Measurements from ENCODE around the gene ARHGEF4.

The ARHGEF4 gene

GRCh38 chr2:130834931-130835765, 1.6 kb upstream of the ARHGEF4 start:
- no peak for DNase-seq

GRCh38 chr2:130835766-130836015, 1.0 kb upstream of the ARHGEF4 start:
- no peak for DNase-seq

- DNase-seq = no peak
These were observed 579 bp downstream of the ARHGEF4 start for GRCh38 chr2:130837175-130837810.

- no peak for DNase-seq
These were observed 1.3 kb downstream of the ARHGEF4 start for GRCh38 chr2:130837811-130838565.

GRCh38 chr2:130839011-130839780, 2.5 kb downstream of the ARHGEF4 start:
- DNase-seq = no peak

- no peak for DNase-seq
These were observed 3.8 kb downstream of the ARHGEF4 start for GRCh38 chr2:130840506-130840905.

- DNase-seq = no peak
These were observed 5.1 kb downstream of the ARHGEF4 start for GRCh38 chr2:130841741-130842365.

GRCh38 chr2:130842770-130843169, 6.1 kb downstream of the ARHGEF4 start:
- no peak for DNase-seq

GRCh38 chr2:130843321-130843985, 6.7 kb downstream of the ARHGEF4 start:
- no peak for DNase-seq

GRCh38 chr2:130844161-130844560, 7.4 kb downstream of the ARHGEF4 start:
- no peak for DNase-seq

- no peak for DNase-seq
These were observed 8.9 kb downstream of the ARHGEF4 start for GRCh38 chr2:130845505-130846085.

GRCh38 chr2:130846233-130846632, 9.5 kb downstream of the ARHGEF4 start:
- DNase-seq = no peak

- no peak for DNase-seq
These were observed 10.1 kb downstream of the ARHGEF4 start for GRCh38 chr2:130846686-130847375.

- DNase-seq = no peak
These were observed 11.2 kb downstream of the ARHGEF4 start for GRCh38 chr2:130847776-130848525.

- no peak for DNase-seq
These were observed 12.0 kb downstream of the ARHGEF4 start for GRCh38 chr2:130848526-130849210.

- DNase-seq = no peak
These were observed 13.4 kb downstream of the ARHGEF4 start for GRCh38 chr2:130849896-130850787.

- DNase-seq = no peak
These were observed 14.3 kb downstream of the ARHGEF4 start for GRCh38 chr2:130850788-130851623.

Data from RPMI8226 (cell line).